Naive B cell (primary cell): Measurements from ENCODE around the gene VWF. TPM values are rescaled to one million over a fixed set of nuclear protein-coding genes. Genes with fewer than 3 reads are reported as not detected.

Experiments
- ATAC-seq, 2 donors: fragments of 150-1000 bp; cut with Tn5 transposase; 2 replicates each; pipeline ENCODE4 v1.10.0; 2021; ENCODE audit warnings: low read depth in 2 of 2, mild to moderate bottlenecking in 2 of 2, moderate library complexity in 2 of 2
- DNase-seq: peaks from one replicate; pipeline ENCODE4 v3.0.0; 2022
- H3K27ac Mint-ChIP-seq, 6 donors: one replicate each; pipeline ENCODE4 v1.8.0; 2020 to 2022; ENCODE audit warnings: mild to moderate bottlenecking in 6 of 6, mixed read lengths in 6 of 6, moderate library complexity in 5 of 6, inconsistent platforms in 2 of 6
- H3K27me3 Mint-ChIP-seq, 3 donors: one replicate each; pipeline ENCODE4 v1.8.0; 2021 to 2022; ENCODE audit warnings: mixed read lengths in 3 of 3, mild to moderate bottlenecking in 1 of 3
- H3K36me3 Mint-ChIP-seq, 2 donors: one replicate each; pipeline ENCODE4 v1.8.0; 2020 to 2022; ENCODE audit warnings: mixed read lengths in 2 of 2, inconsistent platforms in 1 of 2, mild to moderate bottlenecking in 1 of 2
- H3K4me1 Mint-ChIP-seq, 3 donors: one replicate each; pipeline ENCODE4 v1.8.0; 2020 to 2022; ENCODE audit warnings: mixed read lengths in 3 of 3, inconsistent platforms in 1 of 3, mild to moderate bottlenecking in 1 of 3, moderate library complexity in 1 of 3
- H3K4me3 Mint-ChIP-seq, 8 donors: one replicate each; pipeline ENCODE4 v1.8.0; 2020 to 2022; ENCODE audit warnings: mild to moderate bottlenecking in 8 of 8, mixed read lengths in 8 of 8, moderate library complexity in 8 of 8, inconsistent platforms in 2 of 8
- H3K9me3 Mint-ChIP-seq, 7 donors: one replicate each; pipeline ENCODE4 v1.8.0; 2020 to 2022; ENCODE audit warnings: mixed read lengths in 7 of 7, mild to moderate bottlenecking in 5 of 7, inconsistent platforms in 2 of 7, moderate library complexity in 1 of 7
- polyA plus RNA-seq, 6 donors: library from polyadenylated mRNA; unstranded; fragments of 300-500 nt; fragmentation: Illumina TruSeq; gene quantifications; one replicate each; pipeline ENCODE4 v1.2.3, GENCODE V29; 2021; ENCODE audit warnings: low read depth in 6 of 6

Gene VWF
- polyA plus RNA-seq, 6 donors from 2014 or later = 0.03 to 0.08 TPM; not detected in 4

GRCh38 chr12:6076776-6077691, 47.4 kb downstream of the VWF start:
- H3K9me3 Mint-ChIP-seq = no peaks in the 10 kb centered on the region
- no peak overlapping the region for H3K27ac Mint-ChIP-seq
- H3K27me3 Mint-ChIP-seq = peaks cover 45 to 63% (median 53%) of the 10 kb centered on the region in 3 donors
- H3K4me1 Mint-ChIP-seq = peaks cover 17 to 18% (median 18%) of the 10 kb centered on the region in 3 donors
- H3K36me3 Mint-ChIP-seq = no peaks in the 10 kb centered on the region
- DNase-seq (no peak), ATAC-seq (no peak)
- no peak overlapping the region for H3K4me3 Mint-ChIP-seq

- Mint-ChIP-seq H3K27me3 (peaks cover 45 to 70% (median 60%) of the 10 kb centered on the region in 3 donors), H3K4me3 (peak overlapping the region in 4 of 8 donors; percentile 24 to 56 (median 36)), H3K27ac (no peak overlapping the region), H3K9me3 (no peaks in the 10 kb centered on the region), H3K4me1 (peaks cover 17 to 18% (median 18%) of the 10 kb centered on the region in 3 donors), H3K36me3 (no peaks in the 10 kb centered on the region)
- DNase-seq (no peak), ATAC-seq (no peak)
These were observed 48.1 kb downstream of the VWF start for GRCh38 chr12:6076346-6076745.

GRCh38 chr12:6074979-6075585, 49.4 kb downstream of the VWF start:
- Mint-ChIP-seq H3K4me3 (peak overlapping the region; percentile 44 to 95 (median 90)), H3K27ac (peak overlapping the region in 4 of 6 donors; percentile 9 to 90 (median 32)), H3K9me3 (no peaks in the 10 kb centered on the region), H3K36me3 (no peaks in the 10 kb centered on the region), H3K4me1 (peaks cover 17 to 18% (median 18%) of the 10 kb centered on the region in 3 donors), H3K27me3 (peaks cover 43 to 73% (median 61%) of the 10 kb centered on the region in 3 donors)
- DNase-seq (peak; percentile 16), ATAC-seq (peak; percentile 65 to 73)

GRCh38 chr12:6074427-6074826, 50.0 kb downstream of the VWF start:
- Mint-ChIP-seq H3K27ac (peak overlapping the region in 3 of 6 donors; percentile 9 to 88 (median 44)), H3K36me3 (no peaks in the 10 kb centered on the region), H3K4me3 (peak overlapping the region; percentile 44 to 95 (median 90)), H3K27me3 (peaks cover 44 to 70% (median 58%) of the 10 kb centered on the region in 3 donors), H3K4me1 (peaks cover 17 to 18% (median 18%) of the 10 kb centered on the region in 3 donors), H3K9me3 (no peaks in the 10 kb centered on the region)
- no peak for DNase-seq
- ATAC-seq = peak; percentile 64 to 65

- H3K4me3 Mint-ChIP-seq = no peak overlapping the region
- H3K27ac Mint-ChIP-seq = peak overlapping the region in 1 of 6 donors; percentile 5
- H3K9me3 Mint-ChIP-seq = no peaks in the 10 kb centered on the region
- no peak for DNase-seq
- no peak for ATAC-seq
- no peaks in the 10 kb centered on the region for H3K36me3 Mint-ChIP-seq
- H3K27me3 Mint-ChIP-seq = peaks cover 42 to 69% (median 58%) of the 10 kb centered on the region in 3 donors
- peaks cover 17 to 18% (median 18%) of the 10 kb centered on the region in 3 donors for H3K4me1 Mint-ChIP-seq
These were observed 51.0 kb downstream of the VWF start for GRCh38 chr12:6073426-6073825.

GRCh38 chr12:6072302-6072752, 52.1 kb downstream of the VWF start:
- Mint-ChIP-seq H3K27me3 (peaks cover 42 to 61% (median 58%) of the 10 kb centered on the region in 3 donors), H3K36me3 (no peaks in the 10 kb centered on the region), H3K9me3 (no peaks in the 10 kb centered on the region), H3K4me3 (no peak overlapping the region), H3K4me1 (peaks cover 17 to 18% (median 18%) of the 10 kb centered on the region in 3 donors), H3K27ac (no peak overlapping the region)
- DNase-seq (no peak), ATAC-seq (no peak)

- peaks cover 45 to 61% (median 59%) of the 10 kb centered on the region in 3 donors for H3K27me3 Mint-ChIP-seq
These were observed 52.9 kb downstream of the VWF start for GRCh38 chr12:6071589-6071988.

GRCh38 chr12:6070472-6071257, 53.8 kb downstream of the VWF start:
- H3K36me3 Mint-ChIP-seq = no peaks in the 10 kb centered on the region
- peaks cover 39 to 61% (median 59%) of the 10 kb centered on the region in 3 donors for H3K27me3 Mint-ChIP-seq
- no peak for DNase-seq
- no peaks in the 10 kb centered on the region for H3K9me3 Mint-ChIP-seq
- ATAC-seq = no peak
- peaks cover 15 to 18% (median 16%) of the 10 kb centered on the region in 3 donors for H3K4me1 Mint-ChIP-seq
- H3K27ac Mint-ChIP-seq = peak overlapping the region in 1 of 6 donors; percentile 15
- no peak overlapping the region for H3K4me3 Mint-ChIP-seq

More at GRCh38 chr12:6071589-6071988, 52.9 kb downstream of the VWF start:
- Mint-ChIP-seq H3K27ac (peak overlapping the region in 1 of 6 donors; percentile 48), H3K4me1 (peaks cover 17 to 18% (median 18%) of the 10 kb centered on the region in 3 donors), H3K9me3 (no peaks in the 10 kb centered on the region), H3K4me3 (no peak overlapping the region), H3K36me3 (no peaks in the 10 kb centered on the region)
- DNase-seq (no peak), ATAC-seq (no peak)

- ATAC-seq (no peak), DNase-seq (no peak)
- Mint-ChIP-seq H3K4me1 (peaks cover 4 to 7% (median 5%) of the 10 kb centered on the region in 3 donors), H3K36me3 (no peaks in the 10 kb centered on the region), H3K9me3 (no peaks in the 10 kb centered on the region), H3K4me3 (no peak overlapping the region), H3K27me3 (peaks cover 29 to 56% (median 56%) of the 10 kb centered on the region in 3 donors), H3K27ac (no peak overlapping the region)
These were observed 54.9 kb downstream of the VWF start for GRCh38 chr12:6069437-6070093.

GRCh38 chr12:6068227-6068626, 56.2 kb downstream of the VWF start:
- ATAC-seq (no peak), DNase-seq (no peak)
- H3K4me1 Mint-ChIP-seq = peaks cover 0 to 3% (median 0%) of the 10 kb centered on the region in 3 donors
- H3K9me3 Mint-ChIP-seq = no peaks in the 10 kb centered on the region
- peak overlapping the region in 1 of 6 donors; percentile 53 for H3K27ac Mint-ChIP-seq
- H3K36me3 Mint-ChIP-seq = no peaks in the 10 kb centered on the region
- peaks cover 24 to 54% (median 53%) of the 10 kb centered on the region in 3 donors for H3K27me3 Mint-ChIP-seq
- no peak overlapping the region for H3K4me3 Mint-ChIP-seq

- H3K36me3 Mint-ChIP-seq = no peaks in the 10 kb centered on the region
- H3K4me1 Mint-ChIP-seq = peaks cover 0 to 3% (median 0%) of the 10 kb centered on the region in 3 donors
- DNase-seq (no peak), ATAC-seq (no peak)
- H3K27ac Mint-ChIP-seq = no peak overlapping the region
- H3K27me3 Mint-ChIP-seq = peaks cover 20 to 57% (median 56%) of the 10 kb centered on the region in 3 donors
- H3K9me3 Mint-ChIP-seq = no peaks in the 10 kb centered on the region
- no peak overlapping the region for H3K4me3 Mint-ChIP-seq
These were observed 57.1 kb downstream of the VWF start for GRCh38 chr12:6067152-6067916.

GRCh38 chr12:6066651-6067050, 57.8 kb downstream of the VWF start:
- Mint-ChIP-seq H3K4me3 (peak overlapping the region in 1 of 8 donors; percentile 27), H3K27me3 (peaks cover 22 to 50% (median 50%) of the 10 kb centered on the region in 3 donors), H3K9me3 (no peaks in the 10 kb centered on the region), H3K36me3 (no peaks in the 10 kb centered on the region), H3K27ac (no peak overlapping the region), H3K4me1 (peaks cover 0 to 3% (median 0%) of the 10 kb centered on the region in 3 donors)
- DNase-seq (no peak), ATAC-seq (no peak)
